BLaER1 (cell line): ENCODE measurements around the gene C16orf92.
A peak's percentile ranks its signal among the peaks of the same experiment; 100 is the strongest.

ENCODE experiments used
- H3K27ac ChIP-seq: shearing (Covaris generic); formaldehyde crosslinking; 2 replicates; pipeline ENCODE4 v1.8.1; 2022
- H3K27me3 ChIP-seq: shearing (Covaris generic); formaldehyde crosslinking; 2 replicates; pipeline ENCODE4 v1.8.1; 2022
- H3K36me3 ChIP-seq: shearing (Covaris generic); formaldehyde crosslinking; 2 replicates; pipeline ENCODE4 v1.8.1; 2022
- H3K4me1 ChIP-seq: shearing (Covaris generic); formaldehyde crosslinking; 2 replicates; pipeline ENCODE4 v1.8.1; 2022
- H3K4me2 ChIP-seq: shearing (Covaris generic); formaldehyde crosslinking; 2 replicates; pipeline ENCODE4 v1.8.1; 2022
- H3K4me3 ChIP-seq: shearing (Covaris generic); formaldehyde crosslinking; 2 replicates; pipeline ENCODE4 v1.8.1; 2022
- H3K9ac ChIP-seq: shearing (Covaris generic); formaldehyde crosslinking; 2 replicates; pipeline ENCODE4 v1.8.1; 2022
- H3K9me3 ChIP-seq: shearing (Covaris generic); formaldehyde crosslinking; 2 replicates; pipeline ENCODE4 v1.8.1; 2022
- H4K20me1 ChIP-seq: shearing (Covaris generic); formaldehyde crosslinking; 2 replicates; pipeline ENCODE4 v1.8.1; 2022
- Cebpa-rat ChIP-seq: shearing (Covaris generic); IDR thresholded peaks from 2 replicates; pipeline ENCODE4 v1.8.1; 2022

Gene C16orf92

GRCh38 chr16:30052671-30053372, 29.8 kb downstream of the C16orf92 start:
- H3K4me3 ChIP-seq = peak overlapping the region; percentile 89
- no peaks in the 10 kb centered on the region for H3K27me3 ChIP-seq
- no peaks in the 10 kb centered on the region; the same call in 1 of the 2 replicates for H3K36me3 ChIP-seq
- H3K4me2 ChIP-seq = peak overlapping the region; percentile 99
- H3K4me1 ChIP-seq = peaks cover 34% of the 10 kb centered on the region
- TF ChIP-seq Cebpa-rat = no peak
- H4K20me1 ChIP-seq = no peaks in the 10 kb centered on the region
- H3K9ac ChIP-seq = peak overlapping the region; percentile 82
- no peaks in the 10 kb centered on the region for H3K9me3 ChIP-seq
- H3K27ac ChIP-seq = peak overlapping the region; percentile 80

GRCh38 chr16:30053376-30054015, 30.5 kb downstream of the C16orf92 start:
- peaks cover 34% of the 10 kb centered on the region for H3K4me1 ChIP-seq
- H3K9ac ChIP-seq = peak overlapping the region; percentile 82
- H3K9me3 ChIP-seq = no peaks in the 10 kb centered on the region
- H4K20me1 ChIP-seq = no peaks in the 10 kb centered on the region
- H3K4me3 ChIP-seq = peak overlapping the region; percentile 89
- H3K4me2 ChIP-seq = peak overlapping the region; percentile 99
- H3K27me3 ChIP-seq = no peaks in the 10 kb centered on the region
- TF ChIP-seq Cebpa-rat = no peak
- peak overlapping the region; percentile 80; the same call in 1 of the 2 replicates for H3K27ac ChIP-seq
- no peaks in the 10 kb centered on the region; the same call in 1 of the 2 replicates for H3K36me3 ChIP-seq

- Histone ChIP-seq H3K9ac (no peak overlapping the region), H3K27ac (no peak overlapping the region), H4K20me1 (no peaks in the 10 kb centered on the region), H3K27me3 (no peaks in the 10 kb centered on the region), H3K4me2 (peak overlapping the region; percentile 11), H3K4me3 (no peak overlapping the region), H3K9me3 (no peaks in the 10 kb centered on the region), H3K4me1 (peaks cover 34% of the 10 kb centered on the region), H3K36me3 (no peaks in the 10 kb centered on the region; the same call in 1 of the 2 replicates)
- TF ChIP-seq Cebpa-rat = no peak
Measured at GRCh38 chr16:30054451-30054850, 31.5 kb downstream of the C16orf92 start.

- Histone ChIP-seq H3K4me2 (peak overlapping the region; percentile 11), H3K27me3 (no peaks in the 10 kb centered on the region), H3K4me3 (no peak overlapping the region), H3K36me3 (peaks cover 5% of the 10 kb centered on the region; the same call in 1 of the 2 replicates), H4K20me1 (no peaks in the 10 kb centered on the region), H3K9ac (no peak overlapping the region), H3K9me3 (no peaks in the 10 kb centered on the region), H3K27ac (no peak overlapping the region), H3K4me1 (peaks cover 35% of the 10 kb centered on the region)
- TF ChIP-seq Cebpa-rat = no peak
Measured at GRCh38 chr16:30054959-30055553, 32.1 kb downstream of the C16orf92 start.

- no peak overlapping the region for H3K27ac ChIP-seq
Measured at GRCh38 chr16:30060346-30060745, 37.3 kb downstream of the C16orf92 start.

GRCh38 chr16:30060836-30061554, 38.0 kb downstream of the C16orf92 start:
- H3K9me3 ChIP-seq = no peaks in the 10 kb centered on the region
- no peak overlapping the region for H3K4me3 ChIP-seq
- no peak for TF ChIP-seq Cebpa-rat
- no peak overlapping the region for H3K27ac ChIP-seq
- no peaks in the 10 kb centered on the region for H3K27me3 ChIP-seq
- peaks cover 32% of the 10 kb centered on the region for H3K4me1 ChIP-seq
- no peak overlapping the region for H3K9ac ChIP-seq
- H3K4me2 ChIP-seq = peak overlapping the region; percentile 45
- H3K36me3 ChIP-seq = peaks cover 8% of the 10 kb centered on the region; the same call in 1 of the 2 replicates
- H4K20me1 ChIP-seq = peaks cover 4% of the 10 kb centered on the region

More at GRCh38 chr16:30060346-30060745, 37.3 kb downstream of the C16orf92 start:
- Histone ChIP-seq H3K4me3 (no peak overlapping the region), H3K9ac (no peak overlapping the region), H3K4me1 (peaks cover 33% of the 10 kb centered on the region), H3K27me3 (no peaks in the 10 kb centered on the region), H4K20me1 (no peaks in the 10 kb centered on the region), H3K9me3 (no peaks in the 10 kb centered on the region), H3K4me2 (peak overlapping the region; percentile 45), H3K36me3 (peaks cover 6% of the 10 kb centered on the region; the same call in 1 of the 2 replicates)
- TF ChIP-seq Cebpa-rat = no peak

GRCh38 chr16:30063278-30063892, 40.4 kb downstream of the C16orf92 start:
- peak overlapping the region; percentile 95 for H3K9ac ChIP-seq
- no peak for TF ChIP-seq Cebpa-rat
- peak overlapping the region; percentile 97 for H3K4me3 ChIP-seq
- H3K9me3 ChIP-seq = no peaks in the 10 kb centered on the region
- H3K4me1 ChIP-seq = peaks cover 53% of the 10 kb centered on the region
- H3K27ac ChIP-seq = peak overlapping the region; percentile 97
- no peaks in the 10 kb centered on the region for H3K27me3 ChIP-seq
- H3K36me3 ChIP-seq = peaks cover 32% of the 10 kb centered on the region
- H4K20me1 ChIP-seq = peaks cover 28% of the 10 kb centered on the region
- peak overlapping the region; percentile 94 for H3K4me2 ChIP-seq

- H3K27me3 ChIP-seq = no peaks in the 10 kb centered on the region
- peak overlapping the region; percentile 97 for H3K4me3 ChIP-seq
- TF ChIP-seq Cebpa-rat = no peak
- H4K20me1 ChIP-seq = peaks cover 36% of the 10 kb centered on the region
- H3K4me2 ChIP-seq = peak overlapping the region; percentile 94
- H3K27ac ChIP-seq = peak overlapping the region; percentile 97
- peaks cover 40% of the 10 kb centered on the region for H3K36me3 ChIP-seq
- H3K9me3 ChIP-seq = no peaks in the 10 kb centered on the region
- H3K4me1 ChIP-seq = peaks cover 60% of the 10 kb centered on the region
- peak overlapping the region; percentile 95 for H3K9ac ChIP-seq
Measured at GRCh38 chr16:30063893-30064728, 41.1 kb downstream of the C16orf92 start.

GRCh38 chr16:30064729-30065101, 41.7 kb downstream of the C16orf92 start:
- peaks cover 44% of the 10 kb centered on the region for H3K36me3 ChIP-seq
- H3K27me3 ChIP-seq = no peaks in the 10 kb centered on the region
- peak overlapping the region; percentile 94 for H3K4me2 ChIP-seq
- no peaks in the 10 kb centered on the region for H3K9me3 ChIP-seq
- peak overlapping the region; percentile 97 for H3K27ac ChIP-seq
- TF ChIP-seq Cebpa-rat = no peak
- peak overlapping the region; percentile 95 for H3K9ac ChIP-seq
- peaks cover 42% of the 10 kb centered on the region for H4K20me1 ChIP-seq
- peak overlapping the region; percentile 97 for H3K4me3 ChIP-seq
- H3K4me1 ChIP-seq = peaks cover 66% of the 10 kb centered on the region
